A549 (cell line): Measurements from ENCODE around the gene BCCIP. TPM values are rescaled to one million over a fixed set of nuclear protein-coding genes. Genes with fewer than 3 reads are reported as not detected.

Experiments
- ATAC-seq, 2 experiments: fragments of 200-7000 bp in 1 of 2; fragments of >200 bp in 1 of 2; cut with Nextera tagmentation in 1 of 2; cut with Tn5 transposase in 1 of 2; 3 replicates each; pipeline versions ENCODE4 v1.8.0 to v1.9.1; 2018 to 2020; ENCODE audit warnings: mild to moderate bottlenecking in 1 of 2, moderate library complexity in 1 of 2
- CTCF ChIA-PET: fragments of 300-600 bp; sonication (Branson Sonifier 250); formaldehyde crosslinking; extraction: SDS; loops from one replicate; lab custom pipeline; 2021; ENCODE audit warnings: antibody characterized with exemption, inconsistent platforms; lab: Yijun Ruan, JAX
- POLR2A ChIA-PET: fragments of 350-600 bp; formaldehyde crosslinking; extraction: SDS; loops from one replicate; lab custom pipeline; 2021; ENCODE audit warnings: antibody characterized with exemption, inconsistent platforms; lab: Yijun Ruan, JAX
- DNase-seq, 2 experiments: peaks; one replicate each; pipeline versions ENCODE4 v3.0.0 to v3.0.0-alpha.2; 2011 to 2016; ENCODE audit warnings: low read depth in 1 of 2, low spot score in 1 of 2
- FAIRE-seq: peaks from 2 replicates; lab custom pipeline; 2011; peaks lifted over from hg19 to GRCh38; lab: Jason Lieb, UNC
- H3K27ac ChIP-seq, 2 experiments: fragments of >200 bp; sonication (Bioruptor Twin); formaldehyde crosslinking; 3 replicates each; pipeline ENCODE4 v1.5.1; 2016 to 2017
- H3K4me1 ChIP-seq: fragments of >200 bp; sonication (Bioruptor Twin); formaldehyde crosslinking; 3 replicates; pipeline ENCODE4 v1.6.1; 2016
- H3K4me2 ChIP-seq: fragments of >200 bp; sonication (Bioruptor Twin); formaldehyde crosslinking; 3 replicates; pipeline ENCODE4 v1.6.1; 2016
- H3K4me3 ChIP-seq: fragments of >200 bp; sonication (Bioruptor Twin); formaldehyde crosslinking; 3 replicates; pipeline ENCODE4 v1.5.1; 2016
- H3K9me3 ChIP-seq: fragments of >200 bp; sonication (Bioruptor Twin); formaldehyde crosslinking; 3 replicates; pipeline ENCODE4 v1.6.1; 2016
- BHLHE40 ChIP-seq: IDR thresholded peaks from 2 replicates; pipeline ENCODE4 v1.6.1; 2012; ENCODE audit warnings: low read depth, low read length, inconsistent platforms
- CBX8 ChIP-seq: fragments of 200-600 bp; sonication (generic); IDR thresholded peaks from 2 replicates; pipeline ENCODE4 v1.6.1; 2016
- CTCF ChIP-seq: fragments of >200 bp; sonication (Bioruptor Twin); formaldehyde crosslinking; IDR thresholded peaks from 3 replicates; pipeline ENCODE4 v1.5.1; 2016
- E2F6 ChIP-seq: IDR thresholded peaks from 2 replicates; pipeline ENCODE4 v1.6.1; 2012; ENCODE audit warnings: low read depth, borderline replicate concordance
- EHMT2 ChIP-seq: fragments of 200-600 bp; sonication (generic); IDR thresholded peaks from 2 replicates; pipeline ENCODE4 v1.6.1; 2016; ENCODE audit warnings: antibody characterized with exemption, low read depth, mild to moderate bottlenecking, moderate library complexity
- ESRRA ChIP-seq: fragments of 150-350 bp; IDR thresholded peaks from 2 replicates; pipeline ENCODE4 v1.6.1; 2014; ENCODE audit warnings: mild to moderate bottlenecking, low read length, borderline replicate concordance
- FOSL2 ChIP-seq, 2 experiments: fragments of 450-650 bp in 1 of 2; fragments of >200 bp in 1 of 2; sonication (Bioruptor Twin) in 1 of 2; formaldehyde crosslinking; IDR thresholded peaks; 2 replicates each; pipeline versions ENCODE4 v1.5.0 to v1.6.1; 2016 to 2020; ENCODE audit warnings: mild to moderate bottlenecking in 1 of 2, moderate library complexity in 1 of 2
- HOXA7 ChIP-seq: fragments of 250-450 bp; sonication (Bioruptor Pico); IDR thresholded peaks from 2 replicates; pipeline ENCODE4 v1.5.0; 2020; ENCODE audit warnings: mild to moderate bottlenecking, moderate library complexity
- HOXB13 ChIP-seq: fragments of 250-450 bp; sonication (Bioruptor Pico); IDR thresholded peaks from 2 replicates; pipeline ENCODE4 v1.5.0; 2020; ENCODE audit warnings: low read depth, mild to moderate bottlenecking, moderate library complexity
- JUNB ChIP-seq: fragments of >200 bp; sonication (Bioruptor Twin); formaldehyde crosslinking; IDR thresholded peaks from 2 replicates; pipeline ENCODE4 v1.6.1; 2016
- NFE2L2 ChIP-seq: fragments of 150-350 bp; conservative IDR thresholded peaks from 2 replicates; pipeline ENCODE4 v1.6.1; 2014; ENCODE audit warnings: low read length
- NPAS2 ChIP-seq: fragments of 250-450 bp; sonication (Bioruptor Pico); IDR thresholded peaks from 2 replicates; pipeline ENCODE4 v1.8.0; 2022; ENCODE audit warnings: mild to moderate bottlenecking, moderate library complexity, borderline replicate concordance
- NR3C1 ChIP-seq: fragments of >200 bp; sonication (Bioruptor Twin); formaldehyde crosslinking; IDR thresholded peaks from 3 replicates; pipeline ENCODE4 v1.6.1; 2017
- PBX3 ChIP-seq: IDR thresholded peaks from 2 replicates; pipeline ENCODE4 v1.6.1; 2012
- PHF8 ChIP-seq: fragments of 200-600 bp; sonication (generic); IDR thresholded peaks from 2 replicates; pipeline ENCODE4 v1.6.1; 2016; ENCODE audit warnings: low read depth, mild to moderate bottlenecking, antibody characterized with exemption, moderate library complexity, borderline replicate concordance
- POLR2A ChIP-seq: IDR thresholded peaks from 2 replicates; pipeline ENCODE4 v1.6.1; 2012; ENCODE audit warnings: mild to moderate bottlenecking, low read length
- POLR2AphosphoS2 ChIP-seq: conservative IDR thresholded peaks from 2 replicates; pipeline ENCODE4 v1.6.1; 2012; ENCODE audit warnings: low read length, improper control_type of control experiment, inconsistent platforms
- RAD21 ChIP-seq, 2 experiments: fragments of >200 bp in 1 of 2; sonication (Bioruptor Twin) in 1 of 2; formaldehyde crosslinking in 1 of 2; IDR thresholded peaks in 1 of 2; conservative IDR thresholded peaks in 1 of 2; 2 replicates in 1 of 2; 3 replicates in 1 of 2; pipeline ENCODE4 v1.6.1; 2012 to 2018; ENCODE audit warnings: inconsistent platforms in 1 of 2
- RARB ChIP-seq: fragments of 250-450 bp; sonication (Bioruptor Pico); IDR thresholded peaks from 2 replicates; pipeline ENCODE4 v1.8.0; 2021; ENCODE audit warnings: mild to moderate bottlenecking, moderate library complexity
- SMC3 ChIP-seq: fragments of >200 bp; sonication (Bioruptor Twin); formaldehyde crosslinking; IDR thresholded peaks from 3 replicates; pipeline ENCODE4 v1.6.1; 2018; ENCODE audit warnings: inconsistent platforms
- SREBF2 ChIP-seq: fragments of 450-650 bp; IDR thresholded peaks from 2 replicates; pipeline ENCODE4 v1.6.1; 2014; ENCODE audit warnings: mild to moderate bottlenecking, moderate library complexity
- TFCP2L1 ChIP-seq: fragments of 250-450 bp; sonication (Bioruptor Pico); IDR thresholded peaks from 2 replicates; pipeline ENCODE4 v1.5.0; 2021; ENCODE audit warnings: mild to moderate bottlenecking
- WGBS: methylation state at CpG from one replicate; pipeline ENCODE4 v1.1.6; 2017; ENCODE audit errors: missing lambda C conversion rate; 5-methylcytosine and 5-hydroxymethylcytosine counted together
- polyA plus RNA-seq, 4 experiments: library from polyadenylated mRNA; depleted of rRNA in 3 of 4; stranded (reverse); fragments of >200 nt; fragmentation: RNase III in 1 of 4; extraction: RNeasy Plus Mini Kit Qiagen cat#74134 plus additional on column Dnase treatment in 1 of 4; gene quantifications; 2 replicates in 3 of 4; 3 replicates in 1 of 4; pipeline ENCODE4 v1.2.3, GENCODE V29; 2011 to 2017
- TF ChIP-seq, protein P1 (sequence below): fragments of 250-450 bp; sonication (Bioruptor Pico); IDR thresholded peaks from 2 replicates; pipeline ENCODE4 v1.5.0; 2021; ENCODE audit warnings: mild to moderate bottlenecking, moderate library complexity, borderline replicate concordance
- TF ChIP-seq, protein P2 (sequence below): fragments of >200 bp; sonication (Bioruptor Twin); formaldehyde crosslinking; IDR thresholded peaks from 2 replicates; pipeline ENCODE4 v1.6.1; 2016

BCCIP gene
- polyA plus RNA-seq, 2 of the 4 experiments (the other 2 are of a cell fraction): 130 to 140 TPM

DNA sequence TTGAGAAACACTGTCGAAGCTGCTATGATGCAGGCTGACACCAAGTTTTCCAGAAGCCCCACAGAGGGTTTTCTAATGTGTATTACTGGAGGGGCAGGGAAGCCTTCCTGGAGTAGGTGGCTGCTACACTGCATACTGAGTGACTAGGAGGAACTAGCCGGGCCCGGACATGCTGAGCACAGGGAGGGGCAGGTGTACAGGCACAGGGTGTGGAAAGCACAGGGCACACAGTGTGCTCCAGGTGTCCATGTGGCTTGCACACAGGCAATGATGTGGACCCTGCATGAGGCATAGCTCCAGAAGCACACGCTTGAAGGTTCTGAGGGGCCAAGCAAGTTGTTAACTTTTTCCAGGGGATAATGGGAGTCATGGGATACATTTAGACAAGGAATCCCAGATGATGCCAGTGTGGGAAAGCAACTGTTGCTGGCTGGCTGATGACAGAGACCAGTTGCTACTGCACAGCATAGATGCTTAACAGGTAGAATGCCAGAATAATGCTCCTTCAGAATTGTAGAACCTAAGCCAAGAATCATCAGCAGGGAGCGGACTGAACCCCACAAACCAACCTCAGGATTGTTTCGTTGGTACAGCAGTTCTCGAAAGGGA, 43.2 kb downstream of the BCCIP start:
- 98% methylated on average over 5 of the region's 7 CpGs for WGBS
- FAIRE-seq: no peak
- CTCF ChIA-PET: interaction anchor here (0.9 to 3.4 kb wide), 5 partner anchors 10 to 637 kb away, joined by 3 to 11 read pairs (median 10); no protein-coding TSS in a partner anchor

GRCh38 chr10:125868372-125868975, 45.1 kb downstream of the BCCIP start:
- no peak for TF ChIP-seq NR3C1
- peak; percentile 74 for TF ChIP-seq SMC3
- no peak for TF ChIP-seq NPAS2
- peak; percentile 88 for TF ChIP-seq CTCF
- no peak for TF ChIP-seq JUNB
- no peak for TF ChIP-seq FOSL2 (IDR thresholded peaks at IDR 0.05)
- no peak for TF ChIP-seq FOSL2 (CRISPR knock-in tag; IDR thresholded peaks at IDR 0.05)
- no peak for TF ChIP-seq E2F6
- TF ChIP-seq RAD21 (conservative IDR thresholded peaks at IDR 0.05 in 1 of 2, IDR thresholded peaks at IDR 0.05 in 1 of 2): peak; percentile 89 to 90
- TF ChIP-seq PHF8: no peak
- no peak for TF ChIP-seq RARB (CRISPR knock-in tag)
- H3K4me2 ChIP-seq: no peak overlapping the region
- peak; percentile 73 to 87; a peak in 4 of 6 replicates for ATAC-seq
- H3K9me3 ChIP-seq: no peaks in the 10 kb centered on the region
- ChIA-PET POLR2A (no interaction called here), CTCF (interaction anchor here (0.7 to 4.1 kb wide), 32 partner anchors 9 to 881 kb away, joined by 3 to 17 read pairs (median 4); partner anchors contain the start of gene DHX32)
- no peak overlapping the region for H3K27ac ChIP-seq
- no peak overlapping the region for H3K4me3 ChIP-seq
- peak; percentile 85 for FAIRE-seq
- DNase-seq: peak; percentile 28 to 74
- 0 out of 3 replicates have a peak, but pooled peaks cover 4% of the 10 kb centered on the region for H3K4me1 ChIP-seq
- 36% methylated on average over 7 of the region's 7 CpGs for WGBS

More for the DNA sequence above, 43.2 kb downstream of the BCCIP start:
- no peak overlapping the region for H3K4me2 ChIP-seq
- no peak overlapping the region for H3K4me3 ChIP-seq
- TF ChIP-seq SREBF2: no peak
- no peak for TF ChIP-seq TFCP2L1 (CRISPR knock-in tag)
- no peak for TF ChIP-seq BHLHE40
- no peak for TF ChIP-seq HOXB13
- no peak for TF ChIP-seq PBX3
- TF ChIP-seq HOXA7 (CRISPR knock-in tag): no peak
- no peak for TF ChIP-seq ESRRA
- no peak for TF ChIP-seq NFE2L2
- TF ChIP-seq EHMT2: no peak
- TF ChIP-seq FOSL2 (IDR thresholded peaks at IDR 0.05): no peak
- TF ChIP-seq FOSL2 (CRISPR knock-in tag; IDR thresholded peaks at IDR 0.05): no peak
- no peak for TF ChIP-seq CBX8
- TF ChIP-seq, protein P1, sequence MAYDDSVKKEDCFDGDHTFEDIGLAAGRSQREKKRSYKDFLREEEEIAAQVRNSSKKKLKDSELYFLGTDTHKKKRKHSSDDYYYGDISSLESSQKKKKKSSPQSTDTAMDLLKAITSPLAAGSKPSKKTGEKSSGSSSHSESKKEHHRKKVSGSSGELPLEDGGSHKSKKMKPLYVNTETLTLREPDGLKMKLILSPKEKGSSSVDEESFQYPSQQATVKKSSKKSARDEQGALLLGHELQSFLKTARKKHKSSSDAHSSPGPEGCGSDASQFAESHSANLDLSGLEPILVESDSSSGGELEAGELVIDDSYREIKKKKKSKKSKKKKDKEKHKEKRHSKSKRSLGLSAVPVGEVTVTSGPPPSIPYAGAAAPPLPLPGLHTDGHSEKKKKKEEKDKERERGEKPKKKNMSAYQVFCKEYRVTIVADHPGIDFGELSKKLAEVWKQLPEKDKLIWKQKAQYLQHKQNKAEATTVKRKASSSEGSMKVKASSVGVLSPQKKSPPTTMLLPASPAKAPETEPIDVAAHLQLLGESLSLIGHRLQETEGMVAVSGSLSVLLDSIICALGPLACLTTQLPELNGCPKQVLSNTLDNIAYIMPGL (CRISPR knock-in tag): no peak
- TF ChIP-seq POLR2AphosphoS2: no peak
- TF ChIP-seq POLR2A: no peak
- no peak for TF ChIP-seq PHF8
- TF ChIP-seq, protein P2, sequence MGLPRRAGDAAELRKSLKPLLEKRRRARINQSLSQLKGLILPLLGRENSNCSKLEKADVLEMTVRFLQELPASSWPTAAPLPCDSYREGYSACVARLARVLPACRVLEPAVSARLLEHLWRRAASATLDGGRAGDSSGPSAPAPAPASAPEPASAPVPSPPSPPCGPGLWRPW: no peak
- ATAC-seq (no peak), DNase-seq (no peak)
- H3K9me3 ChIP-seq: no peaks in the 10 kb centered on the region
- H3K4me1 ChIP-seq: 0 out of 3 replicates have a peak, but pooled peaks cover 4% of the 10 kb centered on the region
- no peak overlapping the region for H3K27ac ChIP-seq
- POLR2A ChIA-PET: interaction anchor here (1.1 kb wide), 1 partner anchor 44 kb away, joined by 3 read pairs; the partner anchor contains the start of genes BCCIP and UROS
